H9 (cell line): ENCODE measurements around the gene PRDM11. TPM values are rescaled to one million over a fixed set of nuclear protein-coding genes. Genes with fewer than 3 reads are reported as not detected.

ENCODE experiments used
- DNase-seq: peaks from one replicate; pipeline ENCODE4 v3.0.0-alpha.2; 2017
- H2AFZ ChIP-seq: one replicate; pipeline ENCODE4 v1.6.1; 2013; ENCODE audit warnings: mild to moderate bottlenecking, low read length, control low read depth, moderate library complexity
- H2AK5ac ChIP-seq: 2 replicates; pipeline ENCODE4 v1.6.1; 2013; ENCODE audit warnings: low read length, control low read depth, mixed read lengths; ENCODE audit not compliant: insufficient read length
- H2BK120ac ChIP-seq: one replicate; pipeline ENCODE4 v1.6.1; 2013; ENCODE audit warnings: low read depth, mild to moderate bottlenecking, low read length, control low read depth, inconsistent platforms; ENCODE audit not compliant: poor library complexity, severe bottlenecking
- H2BK12ac ChIP-seq: 2 replicates; pipeline ENCODE4 v1.6.1; 2013; ENCODE audit warnings: low read length, control low read depth, mixed read lengths, low read depth; ENCODE audit not compliant: insufficient read length
- H2BK15ac ChIP-seq: 2 replicates; pipeline ENCODE4 v1.6.1; 2013; ENCODE audit warnings: low read depth, low read length, control low read depth
- H2BK20ac ChIP-seq: one replicate; pipeline ENCODE4 v1.6.1; 2013; ENCODE audit warnings: low read depth, mild to moderate bottlenecking, low read length, control low read depth, inconsistent platforms; ENCODE audit not compliant: poor library complexity, severe bottlenecking
- H2BK5ac ChIP-seq: 2 replicates; pipeline ENCODE4 v1.6.1; 2013; ENCODE audit warnings: low read length, control low read depth, mixed read lengths; ENCODE audit not compliant: insufficient read length
- H3K14ac ChIP-seq: 2 replicates; pipeline ENCODE4 v1.6.1; 2013; ENCODE audit warnings: low read length, control low read depth; ENCODE audit not compliant: insufficient read depth
- H3K18ac ChIP-seq: 2 replicates; pipeline ENCODE4 v1.6.1; 2013; ENCODE audit warnings: low read depth, mild to moderate bottlenecking, mixed read lengths, low read length, control low read depth; ENCODE audit not compliant: insufficient read length
- H3K23ac ChIP-seq: 2 replicates; pipeline ENCODE4 v1.6.1; 2013; ENCODE audit warnings: low read length, control low read depth, mixed read lengths, low read depth; ENCODE audit not compliant: insufficient read length
- H3K23me2 ChIP-seq: 2 replicates; pipeline ENCODE4 v1.6.1; 2013; ENCODE audit warnings: low read depth, mild to moderate bottlenecking, mixed read lengths, low read length, control low read depth; ENCODE audit not compliant: insufficient read length, poor library complexity, severe bottlenecking
- H3K27ac ChIP-seq: 2 replicates; pipeline ENCODE4 v1.5.1; 2013; ENCODE audit warnings: low read length, control low read depth, mixed read lengths, low read depth; ENCODE audit not compliant: insufficient read length
- H3K27me3 ChIP-seq: 2 replicates; pipeline ENCODE4 v1.6.1; 2013; ENCODE audit warnings: low read length, control low read depth, inconsistent platforms; ENCODE audit not compliant: insufficient read depth
- H3K4ac ChIP-seq: 2 replicates; pipeline ENCODE4 v1.6.1; 2013; ENCODE audit warnings: low read depth, mild to moderate bottlenecking, control low read depth, inconsistent platforms, low read length, moderate library complexity
- H3K4me1 ChIP-seq: 2 replicates; pipeline ENCODE4 v1.6.1; 2013; ENCODE audit warnings: low read length, control low read depth, inconsistent platforms; ENCODE audit not compliant: insufficient read depth
- H3K4me2 ChIP-seq: 2 replicates; pipeline ENCODE4 v1.6.1; 2013; ENCODE audit warnings: low read length, control low read depth, mixed read lengths; ENCODE audit not compliant: insufficient read length, insufficient read depth
- H3K56ac ChIP-seq: 2 replicates; pipeline ENCODE4 v1.6.1; 2013; ENCODE audit warnings: low read depth, mild to moderate bottlenecking, mixed read lengths, low read length, control low read depth; ENCODE audit not compliant: insufficient read length
- H3K79me1 ChIP-seq: 2 replicates; pipeline ENCODE4 v1.6.1; 2013; ENCODE audit warnings: low read depth, mild to moderate bottlenecking, moderate library complexity, low read length, control low read depth, inconsistent platforms; ENCODE audit not compliant: insufficient read depth, poor library complexity, severe bottlenecking
- H3K79me2 ChIP-seq: 2 replicates; pipeline ENCODE4 v1.6.1; 2013; ENCODE audit warnings: low read length, control low read depth, inconsistent platforms; ENCODE audit not compliant: insufficient read depth
- H3K9ac ChIP-seq: 2 replicates; pipeline ENCODE4 v1.6.1; 2013; ENCODE audit warnings: low read length, control low read depth, mixed read lengths; ENCODE audit not compliant: insufficient read length; ENCODE audit errors: extremely low read depth
- H3K9me3 ChIP-seq: one replicate; pipeline ENCODE4 v1.6.1; 2013; ENCODE audit warnings: low read depth, low read length, inconsistent platforms; ENCODE audit not compliant: control insufficient read depth
- H3T11ph ChIP-seq: one replicate; pipeline ENCODE4 v1.6.1; 2013; ENCODE audit warnings: mild to moderate bottlenecking, low read length, control low read depth, inconsistent platforms
- H4K20me1 ChIP-seq: one replicate; pipeline ENCODE4 v1.6.1; 2013; ENCODE audit not compliant: control insufficient read depth, insufficient read length, insufficient read depth
- H4K5ac ChIP-seq: 2 replicates; pipeline ENCODE4 v1.6.1; 2013; ENCODE audit warnings: low read depth, mild to moderate bottlenecking, mixed read lengths, low read length, control low read depth; ENCODE audit not compliant: insufficient read length
- H4K8ac ChIP-seq: replicated peaks from 2 replicates; pipeline ENCODE4 v1.6.1; 2013; ENCODE audit warnings: low read length, control low read depth, mixed read lengths, low read depth; ENCODE audit not compliant: insufficient read length
- H4K91ac ChIP-seq: 2 replicates; pipeline ENCODE4 v1.6.1; 2013; ENCODE audit warnings: low read depth, mild to moderate bottlenecking, moderate library complexity, mixed read lengths, low read length, control low read depth; ENCODE audit not compliant: insufficient read length
- H3K27ac Mint-ChIP-seq, 3 experiments: 2 replicates in 2 of 3; 3 replicates in 1 of 3; pipeline ENCODE4 v1.8.0; 2020 to 2021; ENCODE audit warnings: mixed read lengths in 3 of 3, mild to moderate bottlenecking in 1 of 3, moderate library complexity in 1 of 3
- H3K27me3 Mint-ChIP-seq: 2 replicates; pipeline ENCODE4 v1.8.0; 2021; ENCODE audit warnings: low read depth, mild to moderate bottlenecking, moderate library complexity, mixed read lengths
- H3K36me3 Mint-ChIP-seq, 3 experiments: 2 replicates in 2 of 3; 3 replicates in 1 of 3; pipeline ENCODE4 v1.8.0; 2020 to 2021; ENCODE audit warnings: low read depth in 3 of 3, mixed read lengths in 3 of 3; ENCODE audit not compliant: insufficient read depth in 1 of 3
- H3K4me1 Mint-ChIP-seq, 2 experiments: 2 replicates each; pipeline ENCODE4 v1.8.0; 2020; ENCODE audit warnings: mixed read lengths in 2 of 2
- H3K4me3 Mint-ChIP-seq, 2 experiments: 2 replicates in 1 of 2; 3 replicates in 1 of 2; pipeline ENCODE4 v1.8.0; 2020 to 2021; ENCODE audit warnings: mild to moderate bottlenecking in 2 of 2, mixed read lengths in 2 of 2, moderate library complexity in 1 of 2
- H3K9me3 Mint-ChIP-seq, 2 experiments: 2 replicates in 1 of 2; 3 replicates in 1 of 2; pipeline ENCODE4 v1.8.0; 2020; ENCODE audit warnings: mild to moderate bottlenecking in 2 of 2, mixed read lengths in 2 of 2, moderate library complexity in 1 of 2
- WGBS: extraction: QIAGEN DNeasy Blood & Tissue Kit; methylation state at CpG from one replicate; pipeline ENCODE4 v1.1.7; 2013; ENCODE audit warnings: missing lambda C conversion rate, low lambda C conversion rate, mixed read lengths; ENCODE audit not compliant: insufficient read length; ENCODE audit errors: extremely low coverage; 5-methylcytosine and 5-hydroxymethylcytosine counted together
- total RNA-seq: library from RNA; stranded (reverse); gene quantifications from 2 replicates; pipeline ENCODE4 v1.2.1, GENCODE V29; 2021
- TF ChIP-seq, protein P1 (sequence below): fragments of 200-600 bp; sonication (generic); conservative IDR thresholded peaks from 3 replicates; pipeline ENCODE4 v1.8.0; 2021; ENCODE audit warnings: antibody characterized with exemption, mild to moderate bottlenecking

Gene PRDM11
- total RNA-seq, 1 experiment from 2014 or later, result 11.5 TPM

DNA sequence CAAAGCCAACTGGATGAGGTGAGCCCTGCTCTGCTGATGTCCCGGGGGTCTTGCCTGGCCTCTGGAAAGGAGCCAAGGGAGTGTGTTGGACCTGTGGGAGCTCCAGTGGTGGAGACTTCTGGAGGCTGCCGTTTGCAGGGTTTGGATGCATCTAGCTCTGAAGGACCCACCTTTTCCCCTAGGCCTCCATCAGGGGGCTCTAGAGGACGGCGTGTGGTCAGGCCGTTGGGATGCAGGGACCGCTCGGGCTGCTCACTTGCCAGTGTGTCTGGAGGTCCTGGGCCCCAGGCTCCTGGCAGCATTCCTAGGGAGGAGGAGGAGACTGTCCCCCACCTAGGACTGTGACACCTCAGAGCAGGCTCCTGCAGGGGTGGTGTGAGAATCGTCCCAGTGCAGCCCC lies 58.3 kb downstream of the PRDM11 start:
- Histone ChIP-seq H4K91ac (no peak overlapping the region), H2BK15ac (no peak overlapping the region), H3K23ac (no peak overlapping the region), H2AFZ (no peak overlapping the region), H3K27me3 (no peaks in the 10 kb centered on the region), H4K20me1 (no peaks in the 10 kb centered on the region), H3T11ph (no peak overlapping the region), H3K79me1 (no peaks in the 10 kb centered on the region), H3K4ac (no peak overlapping the region), H3K9me3 (no peaks in the 10 kb centered on the region), H3K56ac (no peak overlapping the region), H3K18ac (no peak overlapping the region), H3K79me2 (no peaks in the 10 kb centered on the region), H3K9ac (no peak overlapping the region), H3K4me1 (no peaks in the 10 kb centered on the region), H2AK5ac (no peak overlapping the region), H3K23me2 (no peaks in the 10 kb centered on the region), H2BK12ac (no peak overlapping the region), H2BK20ac (no peak overlapping the region), H2BK120ac (no peak overlapping the region), H3K14ac (no peak overlapping the region), H2BK5ac (no peak overlapping the region), H4K5ac (no peak overlapping the region), H4K8ac (no peak overlapping the region), H3K4me2 (no peak overlapping the region), H3K27ac (no peak overlapping the region)
- H3K27ac Mint-ChIP-seq, result no peak overlapping the region
- DNase-seq, result peak; percentile 67
- H3K4me3 Mint-ChIP-seq, result no peak overlapping the region
- H3K36me3 Mint-ChIP-seq, result peaks cover 3 to 19% (median 9%) of the 10 kb centered on the region in 3 experiments; a peak in 6 of 7 replicates
- H3K9me3 Mint-ChIP-seq, result peaks cover 5 to 9% of the 10 kb centered on the region in 2 experiments; a peak in 4 of 5 replicates
- TF ChIP-seq, protein P1, sequence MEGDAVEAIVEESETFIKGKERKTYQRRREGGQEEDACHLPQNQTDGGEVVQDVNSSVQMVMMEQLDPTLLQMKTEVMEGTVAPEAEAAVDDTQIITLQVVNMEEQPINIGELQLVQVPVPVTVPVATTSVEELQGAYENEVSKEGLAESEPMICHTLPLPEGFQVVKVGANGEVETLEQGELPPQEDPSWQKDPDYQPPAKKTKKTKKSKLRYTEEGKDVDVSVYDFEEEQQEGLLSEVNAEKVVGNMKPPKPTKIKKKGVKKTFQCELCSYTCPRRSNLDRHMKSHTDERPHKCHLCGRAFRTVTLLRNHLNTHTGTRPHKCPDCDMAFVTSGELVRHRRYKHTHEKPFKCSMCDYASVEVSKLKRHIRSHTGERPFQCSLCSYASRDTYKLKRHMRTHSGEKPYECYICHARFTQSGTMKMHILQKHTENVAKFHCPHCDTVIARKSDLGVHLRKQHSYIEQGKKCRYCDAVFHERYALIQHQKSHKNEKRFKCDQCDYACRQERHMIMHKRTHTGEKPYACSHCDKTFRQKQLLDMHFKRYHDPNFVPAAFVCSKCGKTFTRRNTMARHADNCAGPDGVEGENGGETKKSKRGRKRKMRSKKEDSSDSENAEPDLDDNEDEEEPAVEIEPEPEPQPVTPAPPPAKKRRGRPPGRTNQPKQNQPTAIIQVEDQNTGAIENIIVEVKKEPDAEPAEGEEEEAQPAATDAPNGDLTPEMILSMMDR, result peak; percentile 45
- H3K27me3 Mint-ChIP-seq, result no peaks in the 10 kb centered on the region
- peaks cover 6 to 12% of the 10 kb centered on the region in 2 experiments for H3K4me1 Mint-ChIP-seq
- no CpG with 5 or more reads among the region's 8 CpGs for WGBS
